ENCODE results near the gene COTL1.

COTL1 gene, protein sequence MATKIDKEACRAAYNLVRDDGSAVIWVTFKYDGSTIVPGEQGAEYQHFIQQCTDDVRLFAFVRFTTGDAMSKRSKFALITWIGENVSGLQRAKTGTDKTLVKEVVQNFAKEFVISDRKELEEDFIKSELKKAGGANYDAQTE

DNA sequence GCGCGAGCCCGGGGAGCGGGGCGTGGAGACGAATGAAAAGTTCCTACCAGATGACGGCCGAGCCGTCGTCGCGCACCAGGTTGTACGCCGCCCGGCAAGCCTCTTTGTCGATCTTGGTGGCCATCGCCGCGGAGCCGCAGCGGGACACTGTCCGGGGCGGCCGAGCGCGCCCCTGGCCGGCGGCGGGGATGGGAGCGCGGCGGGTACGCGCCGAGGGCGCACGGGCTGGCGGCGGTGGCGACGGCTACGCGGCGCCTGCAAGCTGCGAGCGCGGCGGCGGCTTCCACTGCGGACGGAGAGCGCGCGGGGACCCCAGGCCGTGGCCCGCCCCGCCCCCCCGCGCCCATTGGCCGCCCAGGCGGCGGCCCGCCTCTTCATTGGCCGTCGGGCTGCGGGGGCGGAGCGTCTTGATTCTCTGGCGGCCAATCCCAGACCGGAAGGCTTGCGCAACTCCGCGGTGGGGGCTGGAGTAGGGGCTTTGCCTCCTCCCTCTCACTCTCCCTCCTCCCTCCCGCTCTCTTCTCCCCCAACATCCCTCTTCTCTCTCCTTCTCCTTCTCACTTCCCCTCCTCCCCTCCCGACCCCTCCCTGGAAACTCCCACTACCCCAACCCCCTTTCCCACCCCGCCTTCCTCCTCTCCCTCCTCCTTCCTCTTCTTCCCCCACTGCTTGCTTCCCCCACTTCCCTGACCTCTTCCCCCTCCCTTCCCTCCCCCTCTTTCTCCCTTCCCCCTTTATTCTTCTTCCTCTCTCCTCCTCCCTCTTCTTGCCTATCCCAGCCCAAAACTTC lies at the start of gene COTL1:
TSS of gene COTL1 (minus strand) at position 288 of the 790 bp plus-strand sequence. CDS start at position 124, 164 bp downstream.
- TF ChIP-seq, protein P1, sequence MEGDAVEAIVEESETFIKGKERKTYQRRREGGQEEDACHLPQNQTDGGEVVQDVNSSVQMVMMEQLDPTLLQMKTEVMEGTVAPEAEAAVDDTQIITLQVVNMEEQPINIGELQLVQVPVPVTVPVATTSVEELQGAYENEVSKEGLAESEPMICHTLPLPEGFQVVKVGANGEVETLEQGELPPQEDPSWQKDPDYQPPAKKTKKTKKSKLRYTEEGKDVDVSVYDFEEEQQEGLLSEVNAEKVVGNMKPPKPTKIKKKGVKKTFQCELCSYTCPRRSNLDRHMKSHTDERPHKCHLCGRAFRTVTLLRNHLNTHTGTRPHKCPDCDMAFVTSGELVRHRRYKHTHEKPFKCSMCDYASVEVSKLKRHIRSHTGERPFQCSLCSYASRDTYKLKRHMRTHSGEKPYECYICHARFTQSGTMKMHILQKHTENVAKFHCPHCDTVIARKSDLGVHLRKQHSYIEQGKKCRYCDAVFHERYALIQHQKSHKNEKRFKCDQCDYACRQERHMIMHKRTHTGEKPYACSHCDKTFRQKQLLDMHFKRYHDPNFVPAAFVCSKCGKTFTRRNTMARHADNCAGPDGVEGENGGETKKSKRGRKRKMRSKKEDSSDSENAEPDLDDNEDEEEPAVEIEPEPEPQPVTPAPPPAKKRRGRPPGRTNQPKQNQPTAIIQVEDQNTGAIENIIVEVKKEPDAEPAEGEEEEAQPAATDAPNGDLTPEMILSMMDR (IDR thresholded peaks at IDR 0.05; ENCODE audit: extremely low read depth, missing control alignments) = no peak
- peak; percentile 97 for DNase-seq (ENCODE audit: low spot score)

DNA sequence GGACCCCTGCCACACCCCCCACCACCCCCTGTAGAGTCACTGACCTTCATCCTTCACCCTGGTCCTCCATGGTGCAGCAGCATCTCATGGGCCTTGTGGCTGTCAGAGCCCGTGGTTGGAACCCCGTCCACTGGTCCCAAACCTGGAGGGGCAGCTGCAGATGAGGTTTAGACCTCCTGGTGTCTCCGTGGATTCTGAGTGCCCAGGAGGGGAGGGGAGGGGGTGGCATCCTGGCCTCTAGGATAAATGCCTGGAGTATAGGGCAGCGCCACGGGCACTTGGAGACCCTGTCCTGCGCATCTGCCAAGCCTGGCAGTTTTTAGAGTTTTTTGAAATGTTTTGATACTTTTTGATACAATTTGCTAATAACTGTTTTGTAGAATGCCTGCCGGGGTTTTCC lies 48.0 kb upstream of the COTL1 start:
- TF ChIP-seq, protein P1 (IDR thresholded peaks at IDR 0.05; ENCODE audit: extremely low read depth, missing control alignments) = no peak
- no peak for DNase-seq (ENCODE audit: low spot score)

DNA sequence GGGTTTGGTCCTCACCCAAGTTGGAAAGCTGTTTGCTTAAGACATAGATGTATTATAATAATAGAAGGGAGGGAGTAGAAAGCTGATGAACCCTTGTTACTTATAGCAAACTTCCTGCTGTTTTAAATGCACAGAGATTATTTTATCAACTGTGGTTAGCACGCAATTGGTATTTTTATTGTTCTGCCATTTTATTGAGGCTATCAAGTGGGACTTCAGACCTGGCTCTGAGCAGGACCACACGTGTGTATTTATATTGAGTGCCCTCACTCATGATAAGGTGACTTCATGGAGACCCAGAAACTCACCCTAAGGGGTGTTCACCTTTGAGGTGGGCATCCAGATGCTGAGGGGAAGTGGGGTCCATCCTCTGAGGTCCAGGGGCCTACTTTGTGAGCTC lies 47.5 kb upstream of the COTL1 start:
- TF ChIP-seq, protein P1 (IDR thresholded peaks at IDR 0.05; ENCODE audit: extremely low read depth, missing control alignments) = no peak
- no peak for DNase-seq (ENCODE audit: low spot score)

DNA sequence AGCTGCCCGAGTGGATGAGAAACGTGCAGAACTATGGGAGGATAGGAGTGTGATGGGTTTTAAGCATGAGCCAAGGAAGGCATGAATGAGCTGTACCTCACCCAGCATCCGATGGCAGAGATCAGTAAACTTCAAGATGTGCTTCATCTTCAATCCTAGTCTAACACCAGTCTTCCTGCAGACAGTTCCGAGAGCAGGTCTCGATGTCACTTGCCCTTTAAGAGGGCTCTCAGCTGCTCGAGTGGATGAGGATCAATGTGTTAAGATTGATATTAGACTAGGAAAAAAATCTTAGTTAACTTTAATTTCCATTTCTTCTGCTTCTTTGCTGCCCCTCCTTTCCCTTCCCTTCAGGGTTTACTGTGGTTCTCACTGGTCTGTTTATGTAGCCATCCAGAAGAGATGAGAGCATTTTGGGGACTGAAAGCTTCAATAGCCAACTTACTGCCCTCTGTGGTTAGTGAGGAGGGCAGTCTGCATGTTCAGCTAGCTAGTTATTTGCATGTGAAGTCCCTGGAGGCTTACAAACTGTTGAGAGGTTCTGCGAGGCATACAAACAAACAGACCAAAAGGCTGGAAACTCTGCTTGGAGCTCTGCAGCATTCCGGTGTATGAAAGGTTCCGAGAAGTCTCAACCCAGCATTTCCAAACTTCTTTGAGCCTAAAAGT lies 45.7 kb upstream of the COTL1 start:
- TF ChIP-seq, protein P1 (IDR thresholded peaks at IDR 0.05; ENCODE audit: extremely low read depth, missing control alignments) = no peak
- DNase-seq (ENCODE audit: low spot score) = peak; percentile 74

DNA sequence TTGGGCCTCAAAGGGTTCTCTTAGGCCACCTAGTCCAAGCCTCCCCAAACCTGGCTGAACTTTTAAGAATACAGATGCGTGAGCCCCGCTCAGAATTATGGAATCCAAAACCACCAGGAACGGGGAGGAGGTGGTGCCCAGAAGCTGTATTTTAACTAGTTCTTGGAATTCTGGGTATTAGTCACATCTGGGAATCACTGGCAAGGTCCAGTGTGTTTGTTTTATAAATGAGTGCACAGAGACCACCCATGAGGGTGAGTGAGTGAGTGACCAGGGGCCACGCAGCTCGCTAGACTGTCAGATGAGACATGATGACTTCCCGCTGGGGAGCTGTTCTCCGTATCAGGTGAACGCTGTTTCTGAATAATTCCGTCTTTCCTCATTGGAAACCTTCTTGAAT lies 44.6 kb upstream of the COTL1 start:
- TF ChIP-seq, protein P1 (IDR thresholded peaks at IDR 0.05; ENCODE audit: extremely low read depth, missing control alignments) = no peak
- no peak for DNase-seq (ENCODE audit: low spot score)

DNA sequence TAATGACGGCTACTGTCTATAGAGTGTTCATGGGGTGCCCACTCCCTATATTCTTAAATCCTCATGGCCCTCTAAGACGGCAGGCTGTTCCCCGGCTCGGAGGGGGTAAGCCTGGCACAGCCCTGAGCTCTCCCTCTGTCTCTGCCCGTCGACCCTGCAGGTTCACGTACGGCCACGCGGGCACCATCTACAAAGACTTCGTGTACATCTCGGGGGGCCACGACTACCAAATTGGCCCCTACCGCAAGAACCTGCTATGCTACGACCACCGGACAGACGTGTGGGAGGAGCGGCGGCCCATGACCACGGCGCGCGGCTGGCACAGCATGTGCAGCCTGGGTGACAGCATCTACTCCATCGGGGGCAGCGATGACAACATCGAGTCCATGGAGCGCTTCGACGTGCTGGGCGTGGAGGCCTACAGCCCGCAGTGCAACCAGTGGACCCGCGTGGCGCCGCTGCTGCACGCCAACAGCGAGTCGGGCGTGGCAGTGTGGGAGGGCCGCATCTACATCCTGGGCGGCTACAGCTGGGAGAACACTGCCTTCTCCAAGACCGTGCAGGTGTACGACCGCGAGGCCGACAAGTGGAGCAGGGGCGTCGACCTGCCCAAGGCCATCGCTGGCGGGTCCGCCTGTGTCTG lies 43.7 kb upstream of the COTL1 start:
- DNase-seq (ENCODE audit: low spot score) = no peak

More for the DNA sequence above, 43.7 kb upstream of the COTL1 start:
- TF ChIP-seq, protein P1 (IDR thresholded peaks at IDR 0.05; ENCODE audit: extremely low read depth, missing control alignments) = no peak
